CD4-positive, alpha-beta T cell treated with Interferon gamma for 1 hour (primary cell): ENCODE results near the gene SPATA13.
"Not testable (repeated sequence)": the region's sequence is repeated elsewhere in the genome, so short reads cannot be mapped to it uniquely, and the experiment has no call there.

ENCODE experiments used
- DNase-seq: peaks from one replicate; pipeline ENCODE4 v3.0.0-alpha.2; 2020

The SPATA13 gene

DNA sequence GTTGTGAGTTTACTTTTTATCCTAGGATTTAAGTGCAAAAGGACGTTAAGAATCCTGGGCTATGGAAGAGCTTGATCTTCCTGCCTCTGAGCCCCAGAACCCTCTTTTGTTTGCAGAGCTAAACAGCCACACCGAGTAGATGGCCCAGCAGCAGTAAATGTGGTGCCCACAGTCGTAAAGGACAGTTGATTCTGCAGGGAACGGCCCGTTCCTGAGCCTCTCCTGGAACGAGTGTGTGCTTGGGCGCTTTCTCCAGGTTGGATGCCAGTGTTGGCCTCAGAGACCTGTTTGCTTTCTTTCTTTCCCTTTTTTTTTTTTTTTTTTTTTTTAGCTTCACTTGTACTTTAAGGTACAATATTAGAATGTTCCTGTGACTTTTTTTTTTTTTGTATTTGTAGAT lies 41.7 kb downstream of the SPATA13 start:
- no peak for DNase-seq

DNA sequence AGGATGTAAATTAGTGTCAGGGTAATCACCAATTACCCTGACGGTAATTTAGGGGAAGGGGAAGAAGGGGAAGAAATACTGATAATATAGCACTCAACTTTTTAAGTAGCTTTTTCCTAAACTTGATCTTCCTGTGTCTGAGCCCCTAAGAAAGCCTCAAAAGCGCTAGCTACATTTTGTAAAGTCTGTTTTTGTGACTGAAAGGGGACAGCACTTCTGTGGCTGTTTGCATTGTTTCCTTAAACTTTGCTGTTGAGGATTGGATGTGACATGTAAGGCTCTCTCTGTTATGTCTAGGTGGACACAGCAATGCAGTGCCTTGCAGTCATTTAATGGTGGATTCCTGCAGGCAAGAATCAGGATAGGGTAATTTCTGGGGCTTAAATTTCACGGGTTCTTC lies 42.8 kb downstream of the SPATA13 start:
- DNase-seq = no peak

DNA sequence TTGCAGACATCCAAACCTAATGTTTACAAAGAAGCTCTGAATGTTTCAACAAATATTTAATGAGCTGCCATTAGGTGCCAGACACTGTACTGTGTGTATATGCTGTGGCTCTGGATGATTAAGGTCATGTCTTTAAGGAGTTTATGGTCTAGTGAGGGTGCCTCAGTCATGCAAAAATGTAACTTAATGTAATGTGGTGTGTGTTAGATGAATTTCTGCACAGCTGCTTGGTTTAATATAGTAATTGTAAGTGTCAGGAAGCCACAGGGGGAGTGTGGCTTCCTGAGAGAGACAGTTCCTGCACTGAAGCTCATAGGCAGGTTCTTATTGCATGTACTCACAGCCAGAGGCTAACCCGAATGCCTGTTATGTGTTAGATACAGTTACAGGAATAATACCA lies 43.3 kb downstream of the SPATA13 start:
- DNase-seq = no peak

DNA sequence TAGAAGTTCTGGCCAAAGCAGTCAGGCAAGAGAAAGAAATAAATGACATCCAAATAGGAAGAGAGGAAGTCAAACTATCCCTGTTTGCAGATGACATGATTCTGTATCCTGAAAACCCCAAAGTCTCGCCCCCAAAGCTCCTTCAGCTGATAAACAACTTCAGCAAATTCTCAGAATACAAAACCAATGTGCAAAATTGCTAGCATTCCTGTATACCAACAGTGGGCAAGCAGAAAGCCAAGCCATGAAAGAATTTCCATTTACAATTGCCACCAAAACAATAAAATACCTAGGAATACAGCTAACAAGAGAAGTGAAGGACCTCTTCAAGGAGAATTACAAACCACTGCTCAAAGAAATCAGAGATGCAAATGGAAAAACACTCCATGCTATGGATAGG lies 44.6 kb downstream of the SPATA13 start:
- not testable (repeated sequence) for DNase-seq

DNA sequence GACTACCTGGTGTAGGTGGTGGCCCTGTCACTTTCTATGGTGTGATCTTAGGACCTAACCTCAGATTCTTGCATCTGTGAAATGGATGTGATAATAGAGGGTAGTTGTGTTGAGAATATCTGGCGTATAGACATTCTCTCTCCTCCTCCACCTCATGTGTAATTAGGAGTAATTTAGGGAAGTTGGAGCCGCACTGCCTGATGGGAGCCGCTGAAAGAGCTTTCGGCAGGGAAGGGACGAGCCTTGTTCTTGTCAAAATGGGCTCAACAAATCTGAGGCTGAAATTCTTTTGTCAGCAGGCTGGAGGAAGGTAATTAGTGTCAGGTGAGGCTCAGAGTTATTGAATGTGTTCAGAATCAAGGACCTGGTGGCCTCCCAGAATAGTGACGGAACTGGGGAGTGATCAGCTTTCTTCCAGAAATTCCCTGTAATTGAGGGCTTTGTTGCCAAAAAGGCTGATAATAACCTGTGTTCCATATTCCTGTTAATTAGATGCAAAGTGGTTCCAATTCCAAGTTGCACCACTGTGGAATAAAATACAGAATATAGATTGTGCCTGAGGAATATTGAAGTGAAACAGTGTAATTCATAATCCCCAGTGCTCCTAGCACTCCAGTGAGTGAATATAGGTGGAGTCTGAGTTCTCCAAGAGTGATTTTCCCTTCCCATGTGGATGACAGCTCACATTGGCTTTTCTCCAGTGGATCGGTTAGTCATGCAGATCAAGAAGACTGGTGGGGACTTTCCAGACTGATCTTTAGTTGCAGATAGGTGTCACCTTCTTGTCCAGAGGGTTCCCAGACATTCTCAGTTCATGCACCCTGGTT lies 47.5 kb downstream of the SPATA13 start:
- DNase-seq = no peak

DNA sequence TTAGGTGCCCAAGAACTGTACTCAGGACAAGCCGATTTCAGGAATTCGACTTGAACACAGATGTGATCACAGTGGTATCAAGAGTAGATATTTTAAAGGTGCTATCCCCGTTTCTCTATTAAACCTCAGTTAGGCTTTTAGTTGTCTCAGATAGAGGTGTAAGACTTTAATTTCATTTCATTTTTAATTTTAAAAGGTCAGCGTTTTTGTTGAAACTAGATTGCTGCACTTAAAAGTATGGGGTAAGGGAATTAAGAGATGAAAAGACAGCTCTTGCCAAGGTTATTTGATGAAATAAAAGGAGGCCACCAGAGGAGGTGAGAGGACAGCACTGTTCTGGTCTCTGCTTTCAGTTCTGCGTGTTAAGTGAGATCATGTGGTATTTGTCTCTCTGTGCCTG lies 48.6 kb downstream of the SPATA13 start:
- no peak for DNase-seq

DNA sequence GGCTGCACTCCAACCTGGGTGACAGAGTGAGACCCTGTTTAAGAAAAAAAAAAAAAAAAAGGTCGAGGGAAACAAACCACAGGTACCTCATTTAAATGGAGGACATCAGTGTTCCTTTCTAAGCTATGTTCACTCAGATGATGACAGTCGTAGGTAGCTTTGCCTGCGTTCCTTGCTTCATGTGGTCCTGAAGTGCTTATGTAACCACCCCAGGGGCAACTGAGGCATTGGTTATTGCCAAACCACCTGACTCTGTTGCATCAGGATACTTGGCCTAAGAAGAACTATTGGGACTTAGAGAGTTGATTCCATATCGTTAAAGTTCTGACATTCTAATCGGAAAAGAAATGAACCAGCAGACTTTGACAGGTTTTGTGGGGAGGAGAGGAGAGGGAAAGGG lies 51.7 kb downstream of the SPATA13 start:
- no peak for DNase-seq

DNA sequence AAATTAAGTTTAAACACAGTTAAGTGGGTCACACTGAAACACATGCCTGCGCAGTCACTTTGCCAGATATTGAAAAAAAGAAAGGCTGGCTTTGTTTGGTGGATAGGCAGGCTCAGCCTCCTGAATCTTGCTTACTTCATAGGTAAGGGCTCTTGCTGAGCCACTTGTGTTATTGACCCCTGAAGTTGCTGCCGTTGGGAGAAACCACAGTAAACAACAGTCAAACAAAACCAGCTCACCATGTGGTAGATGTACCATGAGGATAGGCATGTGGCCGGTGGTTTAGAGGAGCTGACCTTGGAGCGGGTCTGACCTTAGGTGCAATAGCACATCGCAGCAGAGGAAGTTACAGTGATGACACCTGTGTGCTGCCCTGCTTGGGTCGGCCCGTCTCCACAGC lies 52.2 kb downstream of the SPATA13 start:
- DNase-seq = no peak

DNA sequence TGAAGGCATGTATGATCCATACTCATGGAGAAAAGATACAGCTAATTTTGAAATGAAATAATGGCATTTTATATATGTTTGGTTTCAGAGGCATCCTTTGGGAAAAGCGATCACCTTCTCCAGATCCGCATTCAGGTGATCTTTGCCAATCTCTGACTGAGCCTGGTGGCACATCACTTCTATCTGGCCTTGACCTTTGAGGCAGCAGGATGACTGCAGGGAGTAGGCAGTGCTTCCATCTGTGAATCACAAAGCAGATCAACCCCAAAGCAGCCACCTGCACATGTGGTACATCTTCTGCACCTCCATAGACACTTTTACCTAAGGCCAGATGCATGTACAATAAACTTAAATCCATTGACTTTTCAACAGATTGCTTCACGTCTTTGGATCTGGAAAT lies 53.4 kb downstream of the SPATA13 start:
- DNase-seq = no peak

DNA sequence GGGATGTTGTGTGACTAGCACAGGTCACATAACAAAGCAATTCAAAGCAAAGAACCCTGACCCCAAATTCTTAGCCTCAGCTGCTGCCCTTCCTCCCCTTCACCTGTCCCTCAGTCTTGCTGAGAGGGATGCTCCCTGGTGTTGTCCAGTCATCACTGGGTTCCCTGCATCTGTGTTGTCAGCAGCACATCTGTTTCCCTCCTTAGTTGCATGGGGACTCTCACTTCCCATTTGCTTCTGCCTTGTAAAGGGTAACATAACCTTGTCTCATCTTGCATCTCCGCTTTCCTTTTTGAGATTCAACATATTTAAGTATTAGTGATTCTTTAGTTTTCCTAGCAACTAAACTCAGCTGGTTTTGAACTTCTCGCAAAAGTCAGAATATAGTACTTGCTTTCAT lies 54.0 kb downstream of the SPATA13 start:
- DNase-seq = no peak

DNA sequence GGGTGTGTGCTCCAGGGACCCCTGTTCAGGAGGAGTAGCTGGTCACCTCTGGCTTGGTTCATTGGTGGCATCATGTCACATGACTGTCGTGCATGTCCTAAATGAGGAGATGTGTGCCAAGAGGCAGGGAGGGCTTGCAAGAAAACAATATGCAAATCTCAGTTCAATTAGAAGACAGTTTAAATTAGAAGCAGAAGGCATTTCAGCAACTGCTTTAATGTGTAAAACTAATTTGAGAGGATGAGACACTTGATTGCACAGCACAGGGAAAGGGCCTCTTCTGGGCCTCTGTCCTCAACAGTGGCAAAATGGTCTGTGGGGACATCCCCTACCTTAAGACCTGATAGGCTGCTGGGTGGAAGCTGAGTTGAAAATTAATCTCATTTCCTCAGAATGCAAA lies 54.6 kb downstream of the SPATA13 start:
- DNase-seq = no peak

DNA sequence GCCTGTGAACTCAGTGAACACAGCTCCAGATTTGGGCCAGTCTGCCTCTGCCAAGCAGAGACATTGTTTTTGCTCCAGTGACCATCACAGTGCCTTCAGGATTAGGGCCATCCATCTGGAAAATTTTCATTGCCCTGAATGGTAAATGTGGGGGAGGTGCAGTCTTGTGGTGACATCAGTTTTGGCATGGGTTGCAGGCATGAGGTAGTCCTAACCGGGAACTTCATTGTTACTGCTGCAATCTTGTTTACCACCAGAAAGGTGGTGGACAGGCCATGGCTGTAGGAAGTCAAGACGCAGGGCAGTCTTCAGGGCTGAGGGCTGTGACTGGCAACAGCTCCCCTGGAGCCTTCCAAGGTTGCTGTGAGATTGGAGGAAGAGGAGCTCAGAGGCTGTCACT lies 55.2 kb downstream of the SPATA13 start:
- DNase-seq = no peak

DNA sequence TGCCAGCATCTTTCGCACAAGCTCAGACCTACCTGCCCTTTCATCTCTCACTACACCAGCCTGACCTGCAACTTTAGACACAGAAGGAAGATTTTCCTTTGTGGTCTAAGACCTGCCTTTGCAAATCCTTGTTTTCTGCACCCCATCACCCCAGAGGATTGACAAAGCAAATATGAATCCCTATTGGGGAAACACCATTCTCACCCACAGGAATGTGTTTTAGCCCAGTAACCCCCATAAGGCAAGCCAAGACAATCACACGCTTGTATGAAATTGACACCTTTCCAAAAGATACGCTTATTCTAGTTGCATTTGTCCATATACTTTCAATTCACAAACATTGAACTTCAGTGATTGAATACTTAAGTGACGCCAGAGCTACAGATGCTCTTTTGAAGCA lies 55.7 kb downstream of the SPATA13 start:
- DNase-seq = no peak

DNA sequence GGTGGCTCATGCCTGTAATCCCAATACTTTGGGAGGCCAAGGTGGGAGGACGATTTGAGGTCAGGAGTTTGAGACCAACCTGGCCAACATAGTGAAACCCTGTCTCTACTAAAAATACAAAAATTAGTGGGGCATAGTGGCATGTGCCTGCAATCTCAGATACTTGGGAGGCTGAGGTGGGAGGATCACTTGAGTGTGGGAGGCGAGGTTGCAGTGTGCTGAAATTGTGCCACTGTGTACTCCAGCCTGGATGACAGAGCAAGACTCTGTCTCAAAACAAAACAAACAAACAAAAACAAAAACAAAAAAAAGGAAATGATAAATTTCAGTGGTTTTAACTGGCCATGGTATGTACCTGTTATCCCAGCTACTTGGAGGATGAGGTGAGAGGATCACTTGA lies 56.3 kb downstream of the SPATA13 start:
- DNase-seq = not testable (repeated sequence)

DNA sequence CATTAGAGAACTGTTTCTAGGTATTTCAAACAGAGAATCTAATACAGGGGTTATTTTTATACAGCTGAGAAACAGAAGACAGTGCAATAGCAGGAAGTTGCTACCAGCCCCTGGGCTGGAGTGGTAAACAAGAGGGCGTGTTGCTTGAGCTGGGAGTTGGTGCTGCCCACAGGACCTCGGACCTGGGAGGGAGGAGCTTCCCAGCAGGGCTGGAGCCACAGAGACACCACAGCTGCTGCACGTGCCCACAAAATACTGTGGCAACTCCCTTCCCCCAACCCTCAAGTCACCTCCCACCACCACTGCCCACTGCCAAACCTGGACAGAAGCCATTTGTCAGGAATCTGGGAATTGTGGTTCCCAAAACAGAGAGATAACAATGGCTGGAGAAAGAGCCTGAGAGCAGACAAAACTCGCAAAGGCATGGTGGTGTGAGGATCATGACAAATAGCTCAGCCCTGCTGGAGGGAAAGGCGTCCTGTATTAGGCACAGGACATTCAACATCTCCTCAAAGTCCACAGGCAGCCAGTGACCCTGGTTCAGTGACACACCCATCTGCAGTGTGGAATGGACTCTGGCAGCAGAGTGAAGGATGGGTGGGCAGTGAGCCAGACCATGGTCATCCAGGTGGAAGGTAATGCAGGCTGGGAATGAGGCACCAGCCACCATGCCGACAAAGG lies 57.2 kb downstream of the SPATA13 start:
- no peak for DNase-seq

DNA sequence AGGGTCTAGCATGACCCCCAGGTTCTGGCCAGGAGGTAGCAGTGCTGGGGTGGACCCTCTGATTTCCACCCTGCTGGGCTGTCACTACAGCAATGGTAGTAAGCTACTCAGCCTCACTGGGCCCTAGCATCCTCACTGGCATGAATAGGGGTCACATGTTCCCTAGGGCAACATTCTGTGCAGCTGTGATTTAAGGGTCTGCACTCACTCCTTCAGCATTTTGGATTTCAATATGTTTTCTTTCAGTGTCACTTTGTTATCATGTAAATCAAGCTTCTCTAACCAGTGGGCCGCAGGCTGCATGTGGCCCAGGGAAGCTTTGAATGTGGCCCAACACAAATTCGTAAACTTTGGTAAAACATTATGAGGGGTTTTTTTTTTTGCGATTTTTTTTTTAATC lies 57.8 kb downstream of the SPATA13 start:
- no peak for DNase-seq

DNA sequence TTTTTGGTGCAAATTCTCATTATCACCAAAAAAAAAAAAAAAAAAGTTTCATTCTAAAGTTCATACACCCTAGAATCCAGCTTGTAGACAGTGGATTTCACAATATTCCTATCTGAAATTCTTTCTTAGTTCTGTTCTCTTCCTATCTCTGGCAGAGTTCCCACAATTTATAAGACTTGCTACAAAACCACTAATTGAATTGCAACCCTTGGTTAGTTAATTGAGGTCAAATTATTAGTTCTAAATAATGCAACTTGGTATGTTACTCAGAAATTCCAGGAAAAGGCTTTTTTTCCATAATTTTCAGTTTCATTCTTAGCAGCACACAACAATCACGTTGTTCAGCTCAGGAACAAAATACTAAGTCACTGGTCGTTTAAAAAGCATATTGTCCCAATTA lies 58.5 kb downstream of the SPATA13 start:
- DNase-seq = no peak

DNA sequence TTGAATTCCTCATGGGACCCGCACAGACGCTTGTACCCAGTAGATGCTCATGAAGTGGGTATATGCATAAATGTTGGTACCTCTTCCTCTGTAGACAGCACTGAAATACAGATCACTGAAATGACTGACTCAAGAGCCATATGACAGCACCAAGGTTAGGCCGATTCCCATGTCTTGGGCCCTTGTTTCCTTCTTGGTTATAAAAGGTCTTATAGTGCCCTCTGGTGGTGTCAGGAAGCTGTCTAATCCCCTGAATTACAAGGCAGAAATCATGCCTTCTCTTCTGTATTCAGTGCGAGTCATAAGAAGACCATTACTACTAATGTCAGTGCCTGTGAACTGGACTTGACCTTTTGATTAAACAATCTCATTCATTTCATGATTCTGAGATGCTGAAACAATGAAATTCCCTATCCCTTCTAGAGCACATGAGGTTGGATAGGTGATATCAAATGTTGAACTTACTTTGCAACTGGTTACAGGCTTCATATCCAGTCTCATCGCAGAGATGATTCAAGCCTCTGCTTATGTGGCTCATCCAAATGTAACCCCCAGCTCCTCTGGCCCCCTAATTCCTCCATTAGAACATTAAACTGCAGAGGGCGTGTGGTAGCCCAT lies 59.7 kb downstream of the SPATA13 start:
- peak; percentile 46 for DNase-seq

DNA sequence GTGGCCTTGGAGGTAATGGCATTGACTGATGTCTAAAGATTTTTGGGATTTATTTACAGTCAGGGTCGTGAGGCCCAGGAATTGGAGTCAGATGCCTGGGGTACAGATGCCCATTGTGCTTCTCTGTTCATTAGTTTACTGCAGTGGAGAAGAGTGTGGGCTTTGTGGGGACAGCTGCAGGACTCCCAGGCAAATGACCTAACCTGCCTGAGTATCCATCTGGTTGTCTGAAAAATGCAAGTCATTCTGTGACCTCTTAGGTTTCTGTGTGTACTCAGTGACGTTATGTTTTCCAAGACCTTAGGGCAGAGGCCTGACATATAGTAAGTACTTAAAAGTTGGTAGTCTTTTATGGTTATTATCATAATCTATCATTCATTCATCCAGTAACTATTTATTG lies 60.5 kb downstream of the SPATA13 start:
- no peak for DNase-seq

DNA sequence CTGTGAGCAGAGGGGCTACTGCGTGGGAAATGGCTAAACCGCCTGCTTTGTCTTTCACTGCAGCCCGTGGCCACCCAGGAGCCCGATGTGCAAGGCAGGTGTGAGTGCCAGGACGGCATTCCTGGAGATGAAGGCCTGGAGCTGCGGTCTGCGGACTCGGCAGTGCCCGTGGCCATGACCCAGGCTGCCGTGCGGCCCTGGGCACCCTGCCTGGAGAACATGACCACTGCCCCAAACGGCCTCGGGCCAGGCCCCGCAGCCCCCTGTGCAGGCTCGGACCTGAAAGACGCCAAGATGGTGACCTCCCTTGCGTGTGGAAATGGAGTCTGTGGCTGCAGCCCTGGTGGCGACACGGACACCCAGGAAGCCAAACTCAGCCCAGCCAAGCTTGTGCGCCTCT lies 62.2 kb downstream of the SPATA13 start:
- no peak for DNase-seq

DNA sequence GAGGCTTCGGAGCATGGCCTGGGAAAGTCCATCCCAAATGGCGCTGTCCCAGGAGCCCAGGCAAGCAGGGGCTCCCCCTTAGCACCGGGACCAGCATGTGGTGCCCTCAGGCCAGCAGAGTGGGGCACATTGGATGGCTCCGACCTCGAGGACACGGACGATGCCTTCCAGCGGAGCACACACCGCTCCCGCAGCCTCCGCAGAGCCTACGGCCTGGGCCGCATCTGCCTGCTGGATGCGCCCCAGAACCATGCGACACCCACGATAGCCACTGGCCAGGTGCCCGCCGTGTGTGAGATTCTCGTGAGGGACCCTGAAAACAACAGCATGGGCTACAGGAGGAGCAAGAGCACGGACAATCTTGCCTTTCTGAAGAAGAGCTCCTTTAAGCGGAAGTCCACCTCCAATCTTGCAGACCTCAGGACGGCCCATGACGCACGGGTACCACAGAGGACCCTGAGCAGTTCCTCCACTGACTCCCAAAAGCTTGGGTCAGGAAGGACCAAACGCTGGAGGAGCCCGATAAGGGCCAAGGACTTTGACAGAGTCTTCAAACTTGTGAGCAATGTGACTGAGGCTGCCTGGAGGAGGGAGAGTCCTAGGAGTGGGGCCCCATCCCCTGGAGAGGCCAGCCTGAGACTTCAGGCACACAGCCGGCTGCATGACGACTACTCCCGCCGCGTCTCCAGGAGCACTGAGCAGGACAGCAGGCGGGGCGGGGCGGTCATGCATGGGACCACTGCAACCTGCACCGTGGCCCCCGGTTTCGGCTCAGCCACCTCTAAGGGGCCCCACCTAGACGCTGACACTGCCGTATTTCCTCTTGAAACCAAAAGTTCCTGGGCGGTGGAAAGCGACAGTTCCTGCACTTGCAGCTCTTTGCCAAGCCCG lies 63.1 kb downstream of the SPATA13 start:
- DNase-seq = peak; percentile 24

DNA sequence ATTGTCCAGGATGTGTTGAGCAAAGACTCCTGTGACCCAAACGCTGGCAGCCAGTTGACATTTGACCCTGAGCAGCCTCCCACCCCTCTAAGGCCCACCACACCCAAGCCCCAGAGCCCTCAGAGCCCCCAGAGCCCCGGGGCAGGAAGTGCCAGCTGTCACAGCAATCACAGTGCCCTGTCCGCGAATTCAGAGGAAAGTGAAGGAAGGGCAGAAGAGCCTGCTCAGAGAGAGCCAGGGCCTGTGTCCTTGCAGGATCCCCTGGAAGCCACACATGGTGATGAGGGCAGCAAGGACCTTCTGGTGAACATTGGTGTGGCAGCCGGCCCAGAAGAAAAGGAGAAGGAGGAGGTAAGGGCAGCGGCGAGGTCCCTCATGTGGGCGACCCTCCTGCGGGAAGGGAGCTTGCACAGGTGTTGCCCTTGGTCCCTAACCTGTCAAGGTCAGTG lies 63.7 kb downstream of the SPATA13 start:
- no peak for DNase-seq

DNA sequence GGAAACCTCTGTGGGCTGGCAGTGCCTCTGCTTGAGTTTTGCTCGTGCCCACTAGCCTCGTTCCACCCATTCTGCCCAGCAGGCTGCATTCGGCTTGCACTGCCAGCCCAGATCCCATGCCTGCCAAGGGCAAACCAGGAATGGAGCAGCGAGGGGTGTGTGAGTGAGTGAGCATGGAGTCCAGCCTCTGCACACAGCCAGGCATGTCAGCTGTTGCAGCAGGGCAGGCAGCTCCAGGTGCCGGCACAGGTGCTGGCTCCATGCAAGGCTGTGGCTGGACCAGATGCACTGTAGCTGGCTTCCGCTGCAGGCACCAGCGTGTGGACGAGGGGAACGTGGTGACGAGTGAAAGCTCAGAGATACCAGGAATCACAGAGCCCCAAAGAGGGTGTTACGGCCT lies 64.5 kb downstream of the SPATA13 start:
- DNase-seq = no peak
